ENCODE data around the gene NCKAP5.

GRCh38 chr2:132845339-132845738 is 722.9 kb downstream of the NCKAP5 start:
- no peak for TF ChIP-seq REST (IDR thresholded peaks at IDR 0.05; ENCODE audit: insufficient read depth in 1 of 2, low read depth in 2 of 2, low read length in 2 of 2)
- no peak for TF ChIP-seq SIN3A (IDR thresholded peaks at IDR 0.05; ENCODE audit: borderline replicate concordance, insufficient read depth, low read length)
- TF ChIP-seq POLR2AphosphoS5 (IDR thresholded peaks at IDR 0.05; ENCODE audit: low read depth, low read length), result no peak
- TF ChIP-seq TAF1 (IDR thresholded peaks at IDR 0.05; ENCODE audit: borderline replicate concordance, insufficient read depth, low read length), result no peak
- TF ChIP-seq FOXP2 (optimal IDR thresholded peaks at IDR 0.05; ENCODE audit: borderline replicate concordance, extremely low read depth, extremely low read length, insufficient read depth), result no peak

Data from PFSK-1 (cell line).